K562 (cell line): ENCODE results near the gene OTULIN. TPM values are rescaled to one million over a fixed set of nuclear protein-coding genes. Genes with fewer than 3 reads are reported as not detected.
A peak's percentile ranks its signal among the peaks of the same experiment; 100 is the strongest.

Experiments used
- CEBPB ChIP-seq: fragments of 450-650 bp; IDR thresholded peaks from 2 replicates; pipeline ENCODE4 v1.6.1; 2016; ENCODE audit warnings: missing genetic modification characterization, missing compliant biosample characterization
- DIDO1 ChIP-seq: fragments of 450-650 bp; IDR thresholded peaks from 2 replicates; pipeline ENCODE4 v1.6.1; 2016; ENCODE audit warnings: low read depth, missing biosample characterization, missing genetic modification characterization
- DLX4 ChIP-seq: fragments of 250-450 bp; sonication (Bioruptor Pico); IDR thresholded peaks from 2 replicates; pipeline ENCODE4 v1.6.1; 2021; ENCODE audit warnings: mild to moderate bottlenecking
- EP400 ChIP-seq: fragments of 450-650 bp; IDR thresholded peaks from 2 replicates; pipeline ENCODE4 v1.6.1; 2017; ENCODE audit warnings: antibody characterized with exemption, mild to moderate bottlenecking, moderate library complexity
- ETS1 ChIP-seq: conservative IDR thresholded peaks from 2 replicates; pipeline ENCODE4 v1.6.1; 2011; ENCODE audit warnings: low read depth, mild to moderate bottlenecking, low read length; ENCODE audit not compliant: control insufficient read depth
- ETS2 ChIP-seq: IDR thresholded peaks from 2 replicates; pipeline ENCODE4 v1.6.1; 2016; ENCODE audit warnings: borderline replicate concordance, missing genetic modification characterization, mild to moderate bottlenecking, moderate library complexity, missing compliant biosample characterization; ENCODE audit not compliant: poor library complexity, severe bottlenecking
- EZH2 ChIP-seq: IDR thresholded peaks from 2 replicates; pipeline ENCODE4 v1.6.1; 2012; ENCODE audit warnings: low read depth, mild to moderate bottlenecking, inconsistent platforms, low read length, borderline replicate concordance
- MAFF ChIP-seq: IDR thresholded peaks from 2 replicates; pipeline ENCODE4 v1.6.1; 2012; ENCODE audit warnings: low read length, improper control_type of control experiment
- MCM5 ChIP-seq: fragments of 450-650 bp; IDR thresholded peaks from 2 replicates; pipeline ENCODE4 v1.6.1; 2016; ENCODE audit warnings: low read depth
- RB1 ChIP-seq: fragments of 450-650 bp; IDR thresholded peaks from 2 replicates; pipeline ENCODE4 v1.6.1; 2017; ENCODE audit warnings: low read depth, mild to moderate bottlenecking
- RBFOX2 ChIP-seq: fragments of 200-400 bp; formaldehyde crosslinking; IDR thresholded peaks from 2 replicates; pipeline ENCODE4 v1.6.1; 2017; ENCODE audit warnings: low read depth, mild to moderate bottlenecking, low read length, moderate library complexity
- SMARCA4 ChIP-seq: fragments of 450-650 bp; IDR thresholded peaks from 2 replicates; pipeline ENCODE4 v1.6.1; 2016
- SREBF1 ChIP-seq: fragments of 150-350 bp; IDR thresholded peaks from 2 replicates; pipeline ENCODE4 v1.6.1; 2014; ENCODE audit warnings: antibody characterized with exemption, low read depth, low read length, borderline replicate concordance
- TGIF2 ChIP-seq: sonication (generic); formaldehyde crosslinking; IDR thresholded peaks from 2 replicates; pipeline ENCODE4 v1.8.1; 2022; ENCODE audit warnings: mild to moderate bottlenecking, missing genetic modification reagents, moderate library complexity
- ZBED1 ChIP-seq: IDR thresholded peaks from 2 replicates; pipeline ENCODE4 v1.6.1; 2014
- ZC3H11A ChIP-seq: IDR thresholded peaks from 2 replicates; pipeline ENCODE4 v1.6.1; 2012; ENCODE audit warnings: low read depth, low read length, improper control_type of control experiment
- ZNF121 ChIP-seq: sonication (generic); formaldehyde crosslinking; conservative IDR thresholded peaks from 2 replicates; pipeline ENCODE4 v1.8.0; 2022; ENCODE audit warnings: missing genetic modification reagents
- ZNF175 ChIP-seq: fragments of 200-800 bp; sonication (Bioruptor generic); IDR thresholded peaks from 2 replicates; pipeline ENCODE4 v1.6.1; 2016; ENCODE audit warnings: low read depth, mild to moderate bottlenecking, missing genetic modification characterization, missing compliant biosample characterization
- ZNF23 ChIP-seq: fragments of 250-450 bp; sonication (Bioruptor Pico); IDR thresholded peaks from 2 replicates; pipeline ENCODE4 v1.4.0; 2020; ENCODE audit warnings: mild to moderate bottlenecking
- ZNF511 ChIP-seq: sonication (generic); formaldehyde crosslinking; IDR thresholded peaks from 2 replicates; pipeline ENCODE4 v1.8.0; 2022; ENCODE audit warnings: mild to moderate bottlenecking, missing genetic modification reagents
- ZNF766 ChIP-seq: fragments of 200-800 bp; sonication (Bioruptor generic); conservative IDR thresholded peaks from 2 replicates; pipeline ENCODE4 v1.6.1; 2016; ENCODE audit warnings: missing genetic modification characterization, missing compliant biosample characterization
- polyA plus RNA-seq, 8 experiments: library from polyadenylated mRNA; depleted of rRNA in 4 of 8; stranded (reverse) in 5 of 8; unstranded in 3 of 8; fragments of >200 nt; fragmentation: Nextera tagmentation in 2 of 8; fragmentation: Illumina TruSeq in 1 of 8; extraction: Ambion mirVana in 2 of 8; extraction: Trizol in 1 of 8; gene quantifications; 2 replicates each; pipeline versions ENCODE4 v1.2.1 to v1.2.3, GENCODE V29; 2011 to 2014; ENCODE audit warnings: inconsistent platforms in 1 of 8, missing spikeins in 1 of 8
- total RNA-seq, 7 experiments: library from RNA; depleted of rRNA in 6 of 7; stranded (reverse); fragments of >200 nt in 6 of 7; fragmentation: Illumina TruSeq in 2 of 7; extraction: Trizol in 2 of 7; gene quantifications; 2 replicates each; pipeline versions ENCODE4 v1.2.1 to v1.2.3, GENCODE V29; 2011 to 2021; ENCODE audit warnings: low replicate concordance in 1 of 7
- TF ChIP-seq, protein P1 (sequence below): sonication (generic); formaldehyde crosslinking; IDR thresholded peaks from 2 replicates; pipeline ENCODE4 v1.8.0; 2022; ENCODE audit warnings: missing genetic modification reagents, mild to moderate bottlenecking, moderate library complexity, borderline replicate concordance
- TF ChIP-seq, protein P2 (sequence below): fragments of 450-650 bp; IDR thresholded peaks from 2 replicates; pipeline ENCODE4 v1.6.1; 2017; ENCODE audit warnings: antibody characterized with exemption
- TF ChIP-seq, protein P3 (sequence below): fragments of 250-450 bp; sonication (Bioruptor Pico); IDR thresholded peaks from 2 replicates; pipeline ENCODE4 v1.5.1; 2021; ENCODE audit warnings: mild to moderate bottlenecking

Gene OTULIN
- total and polyA plus RNA-seq, 9 of the 15 experiments (the other 6 are each of a cell fraction or from before 2014, with no cell fraction given): 3.3 to 33.6 (median 20.1) TPM

- TF ChIP-seq SREBF1 (no peak), EP400 (no peak), MCM5 (no peak), ETS1 (no peak), DLX4 (CRISPR knock-in tag) (no peak), ZNF175 (CRISPR knock-in tag) (no peak), ZNF23 (CRISPR knock-in tag) (no peak), CEBPB (tag) (peak; percentile 89), TGIF2 (CRISPR knock-in tag) (no peak), ZNF766 (CRISPR knock-in tag) (no peak), ZC3H11A (no peak), RB1 (no peak), ZBED1 (no peak), ZNF121 (CRISPR knock-in tag) (no peak), DIDO1 (tag) (no peak), MAFF (peak; percentile 38; the same call in 1 of the 2 replicates), EZH2 (no peak), ZNF511 (CRISPR knock-in tag) (no peak), ETS2 (tag) (no peak), RBFOX2 (no peak), SMARCA4 (peak; percentile 43; the same call in 1 of the 2 replicates)
- TF ChIP-seq, protein P1, sequence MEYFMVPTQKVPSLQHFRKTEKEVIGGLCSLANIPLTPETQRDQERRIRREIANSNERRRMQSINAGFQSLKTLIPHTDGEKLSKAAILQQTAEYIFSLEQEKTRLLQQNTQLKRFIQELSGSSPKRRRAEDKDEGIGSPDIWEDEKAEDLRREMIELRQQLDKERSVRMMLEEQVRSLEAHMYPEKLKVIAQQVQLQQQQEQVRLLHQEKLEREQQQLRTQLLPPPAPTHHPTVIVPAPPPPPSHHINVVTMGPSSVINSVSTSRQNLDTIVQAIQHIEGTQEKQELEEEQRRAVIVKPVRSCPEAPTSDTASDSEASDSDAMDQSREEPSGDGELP: no peak
- TF ChIP-seq, protein P2, sequence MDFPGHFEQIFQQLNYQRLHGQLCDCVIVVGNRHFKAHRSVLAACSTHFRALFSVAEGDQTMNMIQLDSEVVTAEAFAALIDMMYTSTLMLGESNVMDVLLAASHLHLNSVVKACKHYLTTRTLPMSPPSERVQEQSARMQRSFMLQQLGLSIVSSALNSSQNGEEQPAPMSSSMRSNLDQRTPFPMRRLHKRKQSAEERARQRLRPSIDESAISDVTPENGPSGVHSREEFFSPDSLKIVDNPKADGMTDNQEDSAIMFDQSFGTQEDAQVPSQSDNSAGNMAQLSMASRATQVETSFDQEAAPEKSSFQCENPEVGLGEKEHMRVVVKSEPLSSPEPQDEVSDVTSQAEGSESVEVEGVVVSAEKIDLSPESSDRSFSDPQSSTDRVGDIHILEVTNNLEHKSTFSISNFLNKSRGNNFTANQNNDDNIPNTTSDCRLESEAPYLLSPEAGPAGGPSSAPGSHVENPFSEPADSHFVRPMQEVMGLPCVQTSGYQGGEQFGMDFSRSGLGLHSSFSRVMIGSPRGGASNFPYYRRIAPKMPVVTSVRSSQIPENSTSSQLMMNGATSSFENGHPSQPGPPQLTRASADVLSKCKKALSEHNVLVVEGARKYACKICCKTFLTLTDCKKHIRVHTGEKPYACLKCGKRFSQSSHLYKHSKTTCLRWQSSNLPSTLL: no peak
- TF ChIP-seq, protein P3, sequence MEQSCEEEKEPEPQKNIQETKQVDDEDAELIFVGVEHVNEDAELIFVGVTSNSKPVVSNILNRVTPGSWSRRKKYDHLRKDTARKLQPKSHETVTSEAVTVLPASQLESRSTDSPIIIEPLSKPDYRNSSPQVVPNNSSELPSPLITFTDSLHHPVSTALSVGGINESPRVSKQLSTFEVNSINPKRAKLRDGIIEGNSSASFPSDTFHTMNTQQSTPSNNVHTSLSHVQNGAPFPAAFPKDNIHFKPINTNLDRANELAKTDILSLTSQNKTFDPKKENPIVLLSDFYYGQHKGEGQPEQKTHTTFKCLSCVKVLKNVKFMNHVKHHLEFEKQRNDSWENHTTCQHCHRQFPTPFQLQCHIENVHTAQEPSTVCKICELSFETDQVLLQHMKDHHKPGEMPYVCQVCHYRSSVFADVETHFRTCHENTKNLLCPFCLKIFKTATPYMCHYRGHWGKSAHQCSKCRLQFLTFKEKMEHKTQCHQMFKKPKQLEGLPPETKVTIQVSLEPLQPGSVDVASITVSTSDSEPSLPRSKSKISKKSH (CRISPR knock-in tag): no peak
Observed at GRCh38 chr5:14699807-14700400, 35.4 kb downstream of the OTULIN start (continued).
